Vagina (tissue), 2 donors: Measurements from ENCODE around the gene NLRP4. TPM values are rescaled to one million over a fixed set of nuclear protein-coding genes. Genes with fewer than 3 reads are reported as not detected.

ENCODE experiments used
- DNase-seq, 2 donors: peaks; one replicate each; pipeline ENCODE4 v3.0.0-alpha.2; 2017; ENCODE audit errors: extremely low spot score in 2 of 2
- H3K27ac ChIP-seq: fragments of 200-600 bp; sonication (generic); one replicate; pipeline ENCODE4 v1.5.1; 2019
- H3K27me3 ChIP-seq: fragments of 200-600 bp; sonication (generic); one replicate; pipeline ENCODE4 v1.5.1; 2019
- H3K36me3 ChIP-seq, 2 donors: fragments of 200-600 bp; sonication (generic); one replicate each; pipeline ENCODE4 v1.5.1; 2017 to 2019
- H3K4me1 ChIP-seq: fragments of 200-600 bp; sonication (generic); one replicate; pipeline ENCODE4 v1.5.1; 2019
- H3K4me3 ChIP-seq, 2 donors: fragments of 200-600 bp; sonication (generic); 1 replicate in 1 of 2; 2 replicates in 1 of 2; pipeline ENCODE4 v1.5.1; 2016 to 2019
- H3K9me3 ChIP-seq: fragments of 200-600 bp; sonication (generic); one replicate; pipeline ENCODE4 v1.5.1; 2019
- CTCF ChIP-seq, 3 experiments: fragments of 450-650 bp in 2 of 3; fragments of 200-600 bp in 1 of 3; sonication (generic) in 1 of 3; IDR thresholded peaks; one replicate each; pipeline ENCODE4 v1.5.1; 2017 to 2019; ENCODE audit warnings: antibody characterized with exemption in 3 of 3, mild to moderate bottlenecking in 2 of 3, moderate library complexity in 2 of 3
- POLR2A ChIP-seq, 2 donors: fragments of 450-650 bp; IDR thresholded peaks; one replicate each; pipeline ENCODE4 v1.6.1; 2017; ENCODE audit warnings: antibody characterized with exemption in 2 of 2, mild to moderate bottlenecking in 2 of 2, moderate library complexity in 2 of 2
- POLR2AphosphoS5 ChIP-seq, 2 donors: sonication (generic); formaldehyde crosslinking; IDR thresholded peaks; one replicate each; pipeline ENCODE4 v1.9.0; 2017; ENCODE audit warnings: antibody characterized with exemption in 2 of 2, mild to moderate bottlenecking in 2 of 2, low read depth in 1 of 2; ENCODE audit not compliant: insufficient read depth in 1 of 2
- intact Hi-C: fragments of 100-400 bp; cut with DNase I; formaldehyde crosslinking; loops from one replicate; pipeline ENCODE4 v1.15.1; 2023
- total RNA-seq: library from RNA; depleted of rRNA; stranded (reverse); fragments of >200 nt; gene quantifications from one replicate; pipeline ENCODE4 v1.2.3, GENCODE V29; 2016

Gene NLRP4
- total RNA-seq, 1 donor from 2014 or later: not detected

- Histone ChIP-seq H3K9me3 (no peaks in the 10 kb centered on the region), H3K36me3 (no peaks in the 10 kb centered on the region), H3K4me3 (no peak overlapping the region), H3K27ac (no peak overlapping the region), H3K4me1 (no peaks in the 10 kb centered on the region), H3K27me3 (no peaks in the 10 kb centered on the region)
- no peak for DNase-seq
- intact Hi-C loops: no loop called here
- no peak for TF ChIP-seq POLR2AphosphoS5 (IDR thresholded peaks at IDR 0.05; ENCODE audit: insufficient read depth in 1 of 2, low read depth in 1 of 2)
- no peak for TF ChIP-seq POLR2A (IDR thresholded peaks at IDR 0.05)
- no peak for TF ChIP-seq CTCF (IDR thresholded peaks at IDR 0.05)
These were observed 3.7 kb upstream of the NLRP4 start for GRCh38 chr19:55832676-55833075.

- Histone ChIP-seq H3K36me3 (no peaks in the 10 kb centered on the region), H3K27me3 (no peaks in the 10 kb centered on the region), H3K4me3 (no peak overlapping the region), H3K27ac (no peak overlapping the region), H3K9me3 (no peaks in the 10 kb centered on the region), H3K4me1 (no peaks in the 10 kb centered on the region)
- intact Hi-C loops: no loop called here
- TF ChIP-seq CTCF (IDR thresholded peaks at IDR 0.05) (no peak), POLR2AphosphoS5 (IDR thresholded peaks at IDR 0.05; ENCODE audit: insufficient read depth in 1 of 2, low read depth in 1 of 2) (no peak), POLR2A (IDR thresholded peaks at IDR 0.05) (no peak)
- no peak for DNase-seq
These were observed 1.9 kb downstream of the NLRP4 start for GRCh38 chr19:55838251-55838650.

GRCh38 chr19:55838906-55839305, 2.6 kb downstream of the NLRP4 start:
- H3K4me3 ChIP-seq: no peak overlapping the region
- intact Hi-C loops: no loop called here

GRCh38 chr19:55855160-55855559, 18.8 kb downstream of the NLRP4 start:
- no peaks in the 10 kb centered on the region for H3K27me3 ChIP-seq
- H3K9me3 ChIP-seq: no peaks in the 10 kb centered on the region
- no peak overlapping the region for H3K4me3 ChIP-seq
- TF ChIP-seq POLR2A (IDR thresholded peaks at IDR 0.05) (no peak), CTCF (IDR thresholded peaks at IDR 0.05) (no peak), POLR2AphosphoS5 (IDR thresholded peaks at IDR 0.05; ENCODE audit: insufficient read depth in 1 of 2, low read depth in 1 of 2) (no peak)
- H3K36me3 ChIP-seq: no peaks in the 10 kb centered on the region
- DNase-seq: no peak
- intact Hi-C loops: no loop called here
- no peaks in the 10 kb centered on the region for H3K4me1 ChIP-seq
- H3K27ac ChIP-seq: no peak overlapping the region

More at GRCh38 chr19:55838906-55839305, 2.6 kb downstream of the NLRP4 start:
- Histone ChIP-seq H3K36me3 (no peaks in the 10 kb centered on the region), H3K27me3 (no peaks in the 10 kb centered on the region), H3K4me1 (no peaks in the 10 kb centered on the region), H3K9me3 (no peaks in the 10 kb centered on the region), H3K27ac (no peak overlapping the region)
- no peak for DNase-seq
- TF ChIP-seq POLR2A (IDR thresholded peaks at IDR 0.05): no peak
- TF ChIP-seq POLR2AphosphoS5 (IDR thresholded peaks at IDR 0.05; ENCODE audit: insufficient read depth in 1 of 2, low read depth in 1 of 2): no peak
- TF ChIP-seq CTCF (IDR thresholded peaks at IDR 0.05): no peak

GRCh38 chr19:55857149-55857548, 20.8 kb downstream of the NLRP4 start:
- Histone ChIP-seq H3K27me3 (no peaks in the 10 kb centered on the region), H3K4me1 (no peaks in the 10 kb centered on the region), H3K27ac (no peak overlapping the region), H3K4me3 (no peak overlapping the region), H3K9me3 (no peaks in the 10 kb centered on the region), H3K36me3 (no peaks in the 10 kb centered on the region)
- DNase-seq: no peak
- TF ChIP-seq POLR2A (IDR thresholded peaks at IDR 0.05): no peak
- no peak for TF ChIP-seq CTCF (IDR thresholded peaks at IDR 0.05)
- TF ChIP-seq POLR2AphosphoS5 (IDR thresholded peaks at IDR 0.05; ENCODE audit: insufficient read depth in 1 of 2, low read depth in 1 of 2): no peak
- intact Hi-C loops: no loop called here
